ENCODE data around the gene AUP1.

AUP1 gene

DNA sequence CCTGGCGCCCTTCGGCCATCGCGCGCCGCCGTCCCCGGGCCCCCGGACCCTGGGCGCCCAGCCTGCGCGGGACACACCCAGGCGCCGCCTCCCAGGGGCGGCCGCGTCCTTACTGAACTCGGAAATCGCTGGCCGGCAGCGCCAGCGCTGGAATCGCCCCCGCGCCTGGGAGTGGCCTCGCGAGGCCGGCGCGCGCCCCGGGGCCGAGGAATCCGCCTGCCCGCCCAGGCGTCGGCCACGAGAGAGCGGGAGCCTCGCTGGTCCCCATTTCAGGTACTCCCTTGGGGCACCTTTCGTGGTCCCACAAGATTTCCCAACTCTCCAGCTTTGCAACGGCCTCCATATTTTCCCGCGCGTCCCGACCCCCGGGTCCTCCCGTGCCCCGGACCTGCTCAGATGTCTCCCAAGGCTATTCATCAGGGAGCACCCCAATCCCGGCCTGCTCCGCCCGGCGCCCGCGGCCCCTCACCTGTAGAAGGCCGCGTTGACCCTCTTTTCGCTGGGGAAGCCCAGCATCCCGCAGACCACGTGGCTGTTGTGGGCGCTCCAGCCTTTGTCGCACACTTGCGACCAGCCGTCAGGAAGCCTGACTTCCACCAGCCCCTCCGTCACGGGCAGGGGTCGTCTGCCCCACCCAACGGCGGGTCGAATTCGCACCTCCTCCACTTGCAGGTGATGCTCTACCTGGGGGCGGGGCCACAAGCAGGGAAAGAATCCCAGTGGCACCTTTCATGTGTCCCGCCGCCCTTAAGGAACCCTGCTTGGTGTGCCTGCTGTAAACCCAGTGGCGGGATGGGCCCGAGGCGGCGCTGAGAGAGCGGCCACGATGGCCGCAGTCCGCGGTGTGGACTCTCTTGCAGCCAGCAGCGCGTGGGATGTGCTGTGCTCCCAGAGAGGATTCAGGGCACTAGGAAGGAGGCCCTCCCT, 19.7 kb upstream of the AUP1 start:
- POLR2A ChIA-PET (ENCODE audit: low non-redundant PET): no interaction called here
- TF ChIP-seq CTCF (conservative IDR thresholded peaks at IDR 0.05; ENCODE audit: low read depth): no peak
- peak; percentile 74 for DNase-seq (ENCODE audit: low spot score)
- CTCF ChIA-PET: interaction anchor here (0.6 kb wide), 1 partner anchor 42 kb away, joined by 5 read pairs; the partner anchor contains the start of gene PCGF1
- H3K27ac ChIP-seq: peak overlapping the region; percentile 65

- no peak for TF ChIP-seq CTCF (conservative IDR thresholded peaks at IDR 0.05; ENCODE audit: low read depth)
- POLR2A ChIA-PET (ENCODE audit: low non-redundant PET): no interaction called here
- DNase-seq (ENCODE audit: low spot score): no peak
- CTCF ChIA-PET: interaction anchor here (0.5 to 0.7 kb wide), 2 partner anchors 78 to 98 kb away, joined by 3 to 5 read pairs; no protein-coding TSS in a partner anchor
- H3K27ac ChIP-seq: peak overlapping the region; percentile 65
Observed at GRCh38 chr2:74548285-74548899, 18.9 kb upstream of the AUP1 start.

GRCh38 chr2:74546004-74546403, 16.5 kb upstream of the AUP1 start:
- TF ChIP-seq CTCF (conservative IDR thresholded peaks at IDR 0.05; ENCODE audit: low read depth): no peak
- DNase-seq (ENCODE audit: low spot score): no peak
- ChIA-PET POLR2A (ENCODE audit: low non-redundant PET) (no interaction called here), CTCF (interaction anchor here (0.7 kb wide), 1 partner anchor 296 kb away, joined by 4 read pairs; no protein-coding TSS in a partner anchor)
- no peak overlapping the region for H3K27ac ChIP-seq

- ChIA-PET POLR2A (ENCODE audit: low non-redundant PET) (no interaction called here), CTCF (interaction anchor here (0.6 to 1.1 kb wide), 5 partner anchors 9 to 193 kb away, joined by 3 to 6 read pairs (median 3); partner anchors contain the start of gene LOXL3)
- no peak for DNase-seq (ENCODE audit: low spot score)
- TF ChIP-seq CTCF (conservative IDR thresholded peaks at IDR 0.05; ENCODE audit: low read depth): no peak; the same call in 1 of the 2 replicates
- H3K27ac ChIP-seq: no peak overlapping the region
Observed at GRCh38 chr2:74544634-74545033, 15.1 kb upstream of the AUP1 start.

DNA sequence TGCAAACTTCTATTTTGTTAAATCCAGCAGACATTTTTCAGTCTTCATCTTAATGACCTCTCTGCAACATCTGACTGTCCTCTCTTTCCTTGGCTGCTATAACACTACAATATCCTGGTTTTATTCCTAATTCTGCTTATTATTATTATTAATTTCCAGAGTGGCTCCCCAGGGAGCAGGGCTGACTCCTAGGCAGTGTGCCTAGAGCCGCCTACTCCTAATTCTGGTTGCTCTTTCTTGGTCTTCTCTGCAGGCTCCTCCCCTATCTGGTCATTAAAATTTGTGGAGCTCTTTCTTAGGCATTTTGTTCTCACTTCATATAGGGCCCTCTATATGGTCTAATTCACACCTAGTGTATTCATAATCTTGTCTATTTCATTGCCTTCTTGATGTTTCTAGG, 13.5 kb upstream of the AUP1 start:
- POLR2A ChIA-PET (ENCODE audit: low non-redundant PET): no interaction called here
- DNase-seq (ENCODE audit: low spot score): no peak
- no peak for TF ChIP-seq CTCF (conservative IDR thresholded peaks at IDR 0.05; ENCODE audit: low read depth)
- CTCF ChIA-PET: no interaction called here
- no peak overlapping the region for H3K27ac ChIP-seq

DNA sequence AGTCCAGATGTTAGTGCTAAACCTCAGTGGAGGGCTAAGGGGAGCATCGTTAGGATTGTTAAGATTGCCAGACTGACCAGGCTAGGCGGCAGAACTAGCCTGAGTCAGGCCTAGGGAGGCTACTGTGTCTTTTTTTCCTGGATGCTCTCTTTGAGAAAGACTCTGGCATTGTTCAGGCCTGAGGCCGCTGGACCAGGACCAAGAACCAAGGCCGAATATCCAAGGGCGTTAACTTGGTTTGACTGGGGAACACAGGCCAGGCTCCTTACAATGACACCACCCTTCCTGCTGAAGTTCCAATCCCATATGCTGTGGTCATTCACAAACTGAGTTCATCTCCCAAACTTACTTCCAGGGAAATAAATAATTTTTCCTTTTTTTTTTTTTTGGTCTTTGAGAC, 10.8 kb upstream of the AUP1 start:
- ChIA-PET POLR2A (ENCODE audit: low non-redundant PET) (no interaction called here), CTCF (interaction anchor here (0.6 kb wide), 1 partner anchor 33 kb away, joined by 3 read pairs; the partner anchor contains the start of gene PCGF1)
- no peak overlapping the region for H3K27ac ChIP-seq
- DNase-seq (ENCODE audit: low spot score): no peak
- no peak for TF ChIP-seq CTCF (conservative IDR thresholded peaks at IDR 0.05; ENCODE audit: low read depth)

Data from RWPE1 (cell line).